K562 (cell line): ENCODE results near the gene GYG2.

Experiments used
- AFF1 ChIP-seq, 2 experiments: fragments of 450-650 bp; IDR thresholded peaks; 2 replicates each; pipeline ENCODE4 v1.6.1; 2018; ENCODE audit warnings: mild to moderate bottlenecking in 2 of 2, low read depth in 1 of 2; ENCODE audit not compliant: partially characterized antibody in 2 of 2
- CHD4 ChIP-seq: fragments of 200-600 bp; sonication (generic); IDR thresholded peaks from 3 replicates; pipeline ENCODE4 v1.6.1; 2012; ENCODE audit warnings: low read depth, mild to moderate bottlenecking, mixed read lengths, low read length, inconsistent platforms; ENCODE audit not compliant: insufficient read depth, insufficient replicate concordance, poor library complexity, severe bottlenecking
- ETV6 ChIP-seq, 3 experiments: fragments of 150-350 bp in 1 of 3; sonication (generic) in 1 of 3; formaldehyde crosslinking in 1 of 3; IDR thresholded peaks; 2 replicates each; pipeline versions ENCODE4 v1.6.1 to v1.8.0; 2014 to 2022; ENCODE audit warnings: borderline replicate concordance in 2 of 3, low read depth in 2 of 3, antibody characterized with exemption in 1 of 3, low read length in 1 of 3, mild to moderate bottlenecking in 1 of 3, missing genetic modification reagents in 1 of 3
- HMGN3 ChIP-seq: IDR thresholded peaks from 2 replicates; pipeline ENCODE4 v1.6.1; 2011; ENCODE audit warnings: borderline replicate concordance, low read depth, mild to moderate bottlenecking, mixed read lengths, low read length; ENCODE audit not compliant: insufficient read length; ENCODE audit errors: extremely low read depth
- MAX ChIP-seq: sonication (generic); formaldehyde crosslinking; IDR thresholded peaks from 2 replicates; pipeline ENCODE4 v1.9.0; 2022; ENCODE audit warnings: mild to moderate bottlenecking, missing genetic modification reagents
- MEF2A ChIP-seq: IDR thresholded peaks from 2 replicates; pipeline ENCODE4 v1.6.1; 2011; ENCODE audit warnings: low read depth, mild to moderate bottlenecking, low read length, moderate library complexity; ENCODE audit not compliant: control insufficient read depth
- NR2C1 ChIP-seq, 2 experiments: fragments of 450-650 bp; IDR thresholded peaks; 2 replicates each; pipeline ENCODE4 v1.6.1; 2017; ENCODE audit warnings: mild to moderate bottlenecking in 2 of 2, antibody characterized with exemption in 1 of 2, inconsistent platforms in 1 of 2, missing compliant biosample characterization in 1 of 2, missing genetic modification characterization in 1 of 2
- SIN3B ChIP-seq: fragments of 450-650 bp; IDR thresholded peaks from 2 replicates; pipeline ENCODE4 v1.6.1; 2017; ENCODE audit warnings: low read depth, mild to moderate bottlenecking, moderate library complexity
- SP1 ChIP-seq: sonication (generic); formaldehyde crosslinking; IDR thresholded peaks from 2 replicates; pipeline ENCODE4 v1.8.1; 2022; ENCODE audit warnings: mild to moderate bottlenecking, missing genetic modification reagents
- ZNF121 ChIP-seq: sonication (generic); formaldehyde crosslinking; conservative IDR thresholded peaks from 2 replicates; pipeline ENCODE4 v1.8.0; 2022; ENCODE audit warnings: missing genetic modification reagents
- ZNF511 ChIP-seq: sonication (generic); formaldehyde crosslinking; IDR thresholded peaks from 2 replicates; pipeline ENCODE4 v1.8.0; 2022; ENCODE audit warnings: mild to moderate bottlenecking, missing genetic modification reagents
- TF ChIP-seq, protein P1 (sequence below), 2 experiments: fragments of 450-650 bp; formaldehyde crosslinking in 1 of 2; IDR thresholded peaks; 2 replicates each; pipeline versions ENCODE4 v1.4.0 to v1.6.1; 2014 to 2020; ENCODE audit warnings: mild to moderate bottlenecking in 2 of 2, borderline replicate concordance in 1 of 2, low read depth in 1 of 2
- TF ChIP-seq, protein P2 (sequence below), 3 experiments: IDR thresholded peaks in 2 of 3; conservative IDR thresholded peaks in 1 of 3; 2 replicates each; pipeline ENCODE4 v1.5.1; 2011 to 2012; ENCODE audit warnings: low read length in 3 of 3, mild to moderate bottlenecking in 3 of 3, control low read depth in 2 of 3, improper control_type of control experiment in 1 of 3, inconsistent platforms in 1 of 3, low read depth in 1 of 3, mixed read lengths in 1 of 3, moderate library complexity in 1 of 3; ENCODE audit not compliant: insufficient read depth in 2 of 3

- TF ChIP-seq CHD4: no peak
- no peak for TF ChIP-seq NR2C1 (IDR thresholded peaks at IDR 0.05)
- TF ChIP-seq NR2C1 (tag; IDR thresholded peaks at IDR 0.05): no peak
- no peak for TF ChIP-seq SP1 (CRISPR knock-in tag)
- TF ChIP-seq, protein P1, sequence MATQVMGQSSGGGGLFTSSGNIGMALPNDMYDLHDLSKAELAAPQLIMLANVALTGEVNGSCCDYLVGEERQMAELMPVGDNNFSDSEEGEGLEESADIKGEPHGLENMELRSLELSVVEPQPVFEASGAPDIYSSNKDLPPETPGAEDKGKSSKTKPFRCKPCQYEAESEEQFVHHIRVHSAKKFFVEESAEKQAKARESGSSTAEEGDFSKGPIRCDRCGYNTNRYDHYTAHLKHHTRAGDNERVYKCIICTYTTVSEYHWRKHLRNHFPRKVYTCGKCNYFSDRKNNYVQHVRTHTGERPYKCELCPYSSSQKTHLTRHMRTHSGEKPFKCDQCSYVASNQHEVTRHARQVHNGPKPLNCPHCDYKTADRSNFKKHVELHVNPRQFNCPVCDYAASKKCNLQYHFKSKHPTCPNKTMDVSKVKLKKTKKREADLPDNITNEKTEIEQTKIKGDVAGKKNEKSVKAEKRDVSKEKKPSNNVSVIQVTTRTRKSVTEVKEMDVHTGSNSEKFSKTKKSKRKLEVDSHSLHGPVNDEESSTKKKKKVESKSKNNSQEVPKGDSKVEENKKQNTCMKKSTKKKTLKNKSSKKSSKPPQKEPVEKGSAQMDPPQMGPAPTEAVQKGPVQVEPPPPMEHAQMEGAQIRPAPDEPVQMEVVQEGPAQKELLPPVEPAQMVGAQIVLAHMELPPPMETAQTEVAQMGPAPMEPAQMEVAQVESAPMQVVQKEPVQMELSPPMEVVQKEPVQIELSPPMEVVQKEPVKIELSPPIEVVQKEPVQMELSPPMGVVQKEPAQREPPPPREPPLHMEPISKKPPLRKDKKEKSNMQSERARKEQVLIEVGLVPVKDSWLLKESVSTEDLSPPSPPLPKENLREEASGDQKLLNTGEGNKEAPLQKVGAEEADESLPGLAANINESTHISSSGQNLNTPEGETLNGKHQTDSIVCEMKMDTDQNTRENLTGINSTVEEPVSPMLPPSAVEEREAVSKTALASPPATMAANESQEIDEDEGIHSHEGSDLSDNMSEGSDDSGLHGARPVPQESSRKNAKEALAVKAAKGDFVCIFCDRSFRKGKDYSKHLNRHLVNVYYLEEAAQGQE (IDR thresholded peaks at IDR 0.05; ENCODE audit: borderline replicate concordance): no peak
- TF ChIP-seq, protein P1 (CRISPR knock-in tag; IDR thresholded peaks at IDR 0.05; ENCODE audit: low read depth): no peak
- TF ChIP-seq HMGN3: no peak
- no peak for TF ChIP-seq AFF1 (IDR thresholded peaks at IDR 0.05; ENCODE audit: low read depth in 1 of 2, partially characterized antibody in 2 of 2)
- no peak for TF ChIP-seq ZNF511 (CRISPR knock-in tag)
- TF ChIP-seq ETV6 (IDR thresholded peaks at IDR 0.05; ENCODE audit: borderline replicate concordance in 1 of 2, low read depth in 2 of 2, low read length in 1 of 2): no peak
- TF ChIP-seq ETV6 (CRISPR knock-in tag; IDR thresholded peaks at IDR 0.05; ENCODE audit: borderline replicate concordance): no peak
- no peak for TF ChIP-seq ZNF121 (CRISPR knock-in tag)
- TF ChIP-seq, protein P2, sequence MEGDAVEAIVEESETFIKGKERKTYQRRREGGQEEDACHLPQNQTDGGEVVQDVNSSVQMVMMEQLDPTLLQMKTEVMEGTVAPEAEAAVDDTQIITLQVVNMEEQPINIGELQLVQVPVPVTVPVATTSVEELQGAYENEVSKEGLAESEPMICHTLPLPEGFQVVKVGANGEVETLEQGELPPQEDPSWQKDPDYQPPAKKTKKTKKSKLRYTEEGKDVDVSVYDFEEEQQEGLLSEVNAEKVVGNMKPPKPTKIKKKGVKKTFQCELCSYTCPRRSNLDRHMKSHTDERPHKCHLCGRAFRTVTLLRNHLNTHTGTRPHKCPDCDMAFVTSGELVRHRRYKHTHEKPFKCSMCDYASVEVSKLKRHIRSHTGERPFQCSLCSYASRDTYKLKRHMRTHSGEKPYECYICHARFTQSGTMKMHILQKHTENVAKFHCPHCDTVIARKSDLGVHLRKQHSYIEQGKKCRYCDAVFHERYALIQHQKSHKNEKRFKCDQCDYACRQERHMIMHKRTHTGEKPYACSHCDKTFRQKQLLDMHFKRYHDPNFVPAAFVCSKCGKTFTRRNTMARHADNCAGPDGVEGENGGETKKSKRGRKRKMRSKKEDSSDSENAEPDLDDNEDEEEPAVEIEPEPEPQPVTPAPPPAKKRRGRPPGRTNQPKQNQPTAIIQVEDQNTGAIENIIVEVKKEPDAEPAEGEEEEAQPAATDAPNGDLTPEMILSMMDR (IDR thresholded peaks at IDR 0.05 in 2 of 3, conservative IDR thresholded peaks at IDR 0.05 in 1 of 3; ENCODE audit: insufficient read depth in 2 of 3, low read depth in 1 of 3, low read length in 3 of 3): no peak
- no peak for TF ChIP-seq MAX (CRISPR knock-in tag)
- no peak for TF ChIP-seq MEF2A
- no peak for TF ChIP-seq SIN3B
These were observed 18.3 kb downstream of the GYG2 start for GRCh38 chrX:2846992-2847391.
